WTC11 (cell line): ENCODE data around the gene BOC. TPM values are rescaled to one million over a fixed set of nuclear protein-coding genes. Genes with fewer than 3 reads are reported as not detected.

Experiments
- ATAC-seq: fragments of 200-7000 bp; cut with Tn5 transposase; 2 replicates; pipeline ENCODE4 v1.10.0; 2021; ENCODE audit warnings: mild to moderate bottlenecking, moderate library complexity
- CTCF ChIA-PET: fragments of 300-600 bp; sonication (Branson Sonifier 250); formaldehyde crosslinking; loops from one replicate; lab custom pipeline; 2021; ENCODE audit warnings: antibody characterized with exemption; lab: Charles Lee
- POLR2A ChIA-PET: fragments of 350-600 bp; sonication (Branson Sonifier 250); formaldehyde crosslinking; loops from one replicate; lab custom pipeline; 2021; ENCODE audit warnings: antibody characterized with exemption; lab: Charles Lee
- DNase-seq: peaks from one replicate; pipeline ENCODE4 v3.0.0; 2021; ENCODE audit warnings: low spot score
- H3K27ac Mint-ChIP-seq: 2 replicates; pipeline ENCODE4 v1.8.0; 2021; ENCODE audit warnings: mixed read lengths
- H3K27me3 Mint-ChIP-seq: 2 replicates; pipeline ENCODE4 v1.8.0; 2021; ENCODE audit warnings: low read depth, mild to moderate bottlenecking, moderate library complexity, mixed read lengths
- H3K36me3 Mint-ChIP-seq: 2 replicates; pipeline ENCODE4 v1.8.0; 2021; ENCODE audit warnings: mixed read lengths
- H3K4me1 Mint-ChIP-seq: 2 replicates; pipeline ENCODE4 v1.8.0; 2022; ENCODE audit warnings: mixed read lengths
- H3K4me3 Mint-ChIP-seq: 2 replicates; pipeline ENCODE4 v1.8.0; 2021; ENCODE audit warnings: mild to moderate bottlenecking, moderate library complexity, mixed read lengths
- H3K9me3 Mint-ChIP-seq: 2 replicates; pipeline ENCODE4 v1.8.0; 2021; ENCODE audit warnings: mixed read lengths
- AFF4 ChIP-seq: sonication (generic); formaldehyde crosslinking; IDR thresholded peaks from 2 replicates; pipeline ENCODE4 v1.8.1; 2023; ENCODE audit warnings: mild to moderate bottlenecking, missing genetic modification reagents, borderline replicate concordance
- ATF1 ChIP-seq: sonication (generic); formaldehyde crosslinking; IDR thresholded peaks from 2 replicates; pipeline ENCODE4 v1.8.1; 2023; ENCODE audit warnings: mild to moderate bottlenecking, moderate library complexity, missing genetic modification reagents
- ATF2 ChIP-seq: sonication (generic); formaldehyde crosslinking; IDR thresholded peaks from 2 replicates; pipeline ENCODE4 v1.8.1; 2022; ENCODE audit warnings: low read depth, missing genetic modification reagents, borderline replicate concordance
- CREM ChIP-seq: sonication (generic); formaldehyde crosslinking; IDR thresholded peaks from 2 replicates; pipeline ENCODE4 v1.8.1; 2022; ENCODE audit warnings: mild to moderate bottlenecking, missing genetic modification reagents, moderate library complexity
- CTCF ChIP-seq: fragments of 200-600 bp; IDR thresholded peaks from 2 replicates; pipeline ENCODE4 v1.8.0; 2022; ENCODE audit warnings: antibody characterized with exemption
- ESRRA ChIP-seq: sonication (generic); formaldehyde crosslinking; IDR thresholded peaks from 2 replicates; pipeline ENCODE4 v1.8.1; 2022; ENCODE audit warnings: mild to moderate bottlenecking, missing genetic modification reagents, borderline replicate concordance
- FOXK1 ChIP-seq: sonication (generic); formaldehyde crosslinking; IDR thresholded peaks from 2 replicates; pipeline ENCODE4 v1.8.0; 2022; ENCODE audit warnings: mild to moderate bottlenecking, moderate library complexity, missing genetic modification reagents
- FOXP4 ChIP-seq: sonication (generic); formaldehyde crosslinking; IDR thresholded peaks from 2 replicates; pipeline ENCODE4 v1.8.0; 2022; ENCODE audit warnings: mild to moderate bottlenecking, missing genetic modification reagents
- JUN ChIP-seq: sonication (generic); formaldehyde crosslinking; IDR thresholded peaks from 2 replicates; pipeline ENCODE4 v1.8.0; 2023; ENCODE audit warnings: mild to moderate bottlenecking, missing genetic modification reagents
- NR1H2 ChIP-seq: sonication (generic); formaldehyde crosslinking; IDR thresholded peaks from 2 replicates; pipeline ENCODE4 v1.9.0; 2021; ENCODE audit warnings: mild to moderate bottlenecking, moderate library complexity, missing genetic modification reagents
- RELA ChIP-seq: sonication (generic); formaldehyde crosslinking; IDR thresholded peaks from 2 replicates; pipeline ENCODE4 v1.8.1; 2022; ENCODE audit warnings: missing genetic modification reagents, mild to moderate bottlenecking, borderline replicate concordance
- RORB ChIP-seq: fragments of 250-450 bp; sonication (Bioruptor Pico); IDR thresholded peaks from 2 replicates; pipeline ENCODE4 v1.9.0; 2021; ENCODE audit warnings: mild to moderate bottlenecking
- SMAD4 ChIP-seq: sonication (generic); formaldehyde crosslinking; IDR thresholded peaks from 2 replicates; pipeline ENCODE4 v1.8.0; 2022; ENCODE audit warnings: mild to moderate bottlenecking, missing genetic modification reagents
- SP1 ChIP-seq: sonication (generic); formaldehyde crosslinking; conservative IDR thresholded peaks from 2 replicates; pipeline ENCODE4 v1.8.1; 2022; ENCODE audit warnings: missing genetic modification reagents
- TEAD1 ChIP-seq: sonication (generic); formaldehyde crosslinking; IDR thresholded peaks from 2 replicates; pipeline ENCODE4 v1.8.0; 2022; ENCODE audit warnings: mild to moderate bottlenecking, missing genetic modification reagents
- USF2 ChIP-seq: sonication (generic); formaldehyde crosslinking; IDR thresholded peaks from 2 replicates; pipeline ENCODE4 v1.8.1; 2023; ENCODE audit warnings: mild to moderate bottlenecking, missing genetic modification reagents, moderate library complexity
- ZNF219 ChIP-seq: sonication (generic); formaldehyde crosslinking; IDR thresholded peaks from 2 replicates; pipeline ENCODE4 v1.8.0; 2023; ENCODE audit warnings: missing genetic modification reagents, mild to moderate bottlenecking, borderline replicate concordance
- ZNF416 ChIP-seq: fragments of 250-450 bp; sonication (Bioruptor Pico); IDR thresholded peaks from 2 replicates; pipeline ENCODE4 v1.9.0; 2021; ENCODE audit warnings: mild to moderate bottlenecking, inconsistent platforms
- total RNA-seq: library from RNA; stranded (reverse); gene quantifications from 3 replicates; pipeline ENCODE4 v1.2.3, GENCODE V29; 2021

Gene BOC
- total RNA-seq, 1 experiment from 2014 or later: 8.0 TPM

GRCh38 chr3:113297287-113297686, 85.9 kb downstream of the BOC start:
- H3K4me1 Mint-ChIP-seq: peaks cover 17% of the 10 kb centered on the region
- POLR2A ChIA-PET: no interaction called here
- CTCF ChIA-PET: interaction anchor here (1.2 to 2.7 kb wide), 2 partner anchors 9 to 281 kb away, joined by 4 to 20 read pairs; no protein-coding TSS in a partner anchor
- DNase-seq: no peak
- no peak overlapping the region for H3K4me3 Mint-ChIP-seq
- TF ChIP-seq SP1 (CRISPR knock-in tag) (no peak), FOXP4 (no peak), AFF4 (CRISPR knock-in tag) (no peak), ZNF219 (no peak), ESRRA (CRISPR knock-in tag) (no peak), FOXK1 (CRISPR knock-in tag) (no peak), ATF1 (CRISPR knock-in tag) (no peak), RELA (no peak), USF2 (no peak), RORB (CRISPR knock-in tag) (no peak), ATF2 (no peak), ZNF416 (CRISPR knock-in tag) (no peak), CREM (no peak), TEAD1 (CRISPR knock-in tag) (no peak), NR1H2 (CRISPR knock-in tag) (no peak), CTCF (no peak), JUN (no peak), SMAD4 (CRISPR knock-in tag) (no peak)
- TF ChIP-seq, all 79 proteins: peak for 0
- Mint-ChIP-seq H3K27me3 (no peaks in the 10 kb centered on the region), H3K36me3 (no peaks in the 10 kb centered on the region), H3K9me3 (peaks cover 8% of the 10 kb centered on the region; the same call in 1 of the 2 replicates), H3K27ac (no peak overlapping the region; the same call in 1 of the 2 replicates)
- ATAC-seq: peak; percentile 86
